ENCODE data around the gene MFSD6L.
A peak's percentile ranks its signal among the peaks of the same experiment; 100 is the strongest.

Gene MFSD6L

GRCh38 chr17:8753976-8754440 lies 45.2 kb downstream of the MFSD6L start:
- Histone ChIP-seq H3K36me3 (no peaks in the 10 kb centered on the region), H3K4me3 (ENCODE audit: low read depth, low read length) (no peak overlapping the region), H3K9me3 (ENCODE audit: severe bottlenecking) (no peaks in the 10 kb centered on the region), H3K27ac (no peak overlapping the region), H3K27me3 (ENCODE audit: insufficient read depth, low read depth, severe bottlenecking) (no peaks in the 10 kb centered on the region)
- TF ChIP-seq, protein P1, sequence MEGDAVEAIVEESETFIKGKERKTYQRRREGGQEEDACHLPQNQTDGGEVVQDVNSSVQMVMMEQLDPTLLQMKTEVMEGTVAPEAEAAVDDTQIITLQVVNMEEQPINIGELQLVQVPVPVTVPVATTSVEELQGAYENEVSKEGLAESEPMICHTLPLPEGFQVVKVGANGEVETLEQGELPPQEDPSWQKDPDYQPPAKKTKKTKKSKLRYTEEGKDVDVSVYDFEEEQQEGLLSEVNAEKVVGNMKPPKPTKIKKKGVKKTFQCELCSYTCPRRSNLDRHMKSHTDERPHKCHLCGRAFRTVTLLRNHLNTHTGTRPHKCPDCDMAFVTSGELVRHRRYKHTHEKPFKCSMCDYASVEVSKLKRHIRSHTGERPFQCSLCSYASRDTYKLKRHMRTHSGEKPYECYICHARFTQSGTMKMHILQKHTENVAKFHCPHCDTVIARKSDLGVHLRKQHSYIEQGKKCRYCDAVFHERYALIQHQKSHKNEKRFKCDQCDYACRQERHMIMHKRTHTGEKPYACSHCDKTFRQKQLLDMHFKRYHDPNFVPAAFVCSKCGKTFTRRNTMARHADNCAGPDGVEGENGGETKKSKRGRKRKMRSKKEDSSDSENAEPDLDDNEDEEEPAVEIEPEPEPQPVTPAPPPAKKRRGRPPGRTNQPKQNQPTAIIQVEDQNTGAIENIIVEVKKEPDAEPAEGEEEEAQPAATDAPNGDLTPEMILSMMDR (IDR thresholded peaks at IDR 0.05; ENCODE audit: low read depth, low read length), result peak; percentile 50
- no peak for DNase-seq

GRCh38 chr17:8753136-8753975 lies 45.8 kb downstream of the MFSD6L start:
- TF ChIP-seq, protein P1 (IDR thresholded peaks at IDR 0.05; ENCODE audit: low read depth, low read length), result no peak
- H3K27me3 ChIP-seq (ENCODE audit: insufficient read depth, low read depth, severe bottlenecking), result no peaks in the 10 kb centered on the region
- H3K9me3 ChIP-seq (ENCODE audit: severe bottlenecking), result no peaks in the 10 kb centered on the region
- no peaks in the 10 kb centered on the region for H3K36me3 ChIP-seq
- H3K4me3 ChIP-seq (ENCODE audit: low read depth, low read length), result no peak overlapping the region
- DNase-seq, result no peak
- no peak overlapping the region for H3K27ac ChIP-seq

- TF ChIP-seq, protein P1 (IDR thresholded peaks at IDR 0.05; ENCODE audit: low read depth, low read length), result no peak
- Histone ChIP-seq H3K36me3 (no peaks in the 10 kb centered on the region), H3K27ac (no peak overlapping the region), H3K9me3 (ENCODE audit: severe bottlenecking) (no peaks in the 10 kb centered on the region), H3K4me3 (ENCODE audit: low read depth, low read length) (no peak overlapping the region), H3K27me3 (ENCODE audit: insufficient read depth, low read depth, severe bottlenecking) (no peaks in the 10 kb centered on the region)
- no peak for DNase-seq
Measured at GRCh38 chr17:8749616-8750015, 49.5 kb downstream of the MFSD6L start.

GRCh38 chr17:8747742-8748141 lies 51.4 kb downstream of the MFSD6L start:
- Histone ChIP-seq H3K9me3 (ENCODE audit: severe bottlenecking) (no peaks in the 10 kb centered on the region), H3K27ac (no peak overlapping the region), H3K36me3 (no peaks in the 10 kb centered on the region), H3K27me3 (ENCODE audit: insufficient read depth, low read depth, severe bottlenecking) (no peaks in the 10 kb centered on the region), H3K4me3 (ENCODE audit: low read depth, low read length) (no peak overlapping the region)
- TF ChIP-seq, protein P1 (IDR thresholded peaks at IDR 0.05; ENCODE audit: low read depth, low read length), result no peak
- no peak for DNase-seq
